ENCODE data around the gene COL5A1.

The COL5A1 gene

DNA sequence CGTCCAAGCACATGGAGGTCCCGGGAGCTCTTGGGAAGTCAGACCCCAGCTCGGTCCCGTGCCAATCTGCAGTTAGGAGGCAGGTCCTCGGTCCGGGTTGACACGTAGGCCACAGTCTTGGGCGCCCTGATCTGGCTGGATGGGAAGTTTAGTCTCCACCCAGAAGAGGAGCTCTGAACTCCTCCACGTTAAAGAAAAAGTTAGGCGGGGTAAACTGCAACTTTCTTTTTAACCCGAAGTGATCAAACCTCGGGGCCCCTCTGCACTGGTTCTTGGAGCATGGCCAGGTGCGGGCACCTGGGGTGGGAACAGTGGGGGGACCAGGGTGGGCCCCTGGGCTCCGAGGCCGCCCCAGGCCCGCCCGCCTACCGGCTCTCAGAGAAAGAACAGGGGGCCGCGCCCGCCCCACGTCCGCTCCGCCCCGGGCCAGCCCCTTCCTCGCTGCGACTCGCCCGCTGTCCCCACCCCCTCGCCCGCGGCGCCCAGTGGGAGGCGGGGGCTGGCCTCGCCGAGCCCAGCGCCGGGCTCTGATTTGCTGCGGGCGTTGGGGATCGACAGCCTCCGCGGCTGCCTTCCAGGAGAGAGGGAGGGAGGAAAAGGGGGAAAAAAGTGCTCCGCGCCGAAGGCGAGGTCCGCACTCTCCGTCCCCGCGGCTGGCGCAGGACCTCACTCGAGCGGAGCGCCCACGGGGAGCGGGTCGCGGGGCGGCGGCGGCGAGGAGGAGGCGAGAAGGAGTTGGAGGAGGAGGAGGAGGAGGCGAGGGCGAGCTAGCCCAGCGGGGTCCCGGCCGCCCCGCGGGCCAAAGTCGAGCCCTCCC is at the start of gene COL5A1:
Gene COL5A1, plus strand, starts transcription at position 631 of the 817 bp plus-strand sequence. CDS start 385 bp downstream, outside the sequence.
- Histone ChIP-seq H3K36me3 (ENCODE audit: control insufficient read depth, insufficient read depth, low read length) (no peaks in the 10 kb centered on the region), H3K27ac (no peak within 1 kb of the TSS), H2AFZ (peak within 1 kb of the TSS; percentile 79), H3K4me2 (ENCODE audit: low read length) (peak within 1 kb of the TSS; percentile 90), H3K9ac (no peak within 1 kb of the TSS), H3K4me1 (no peaks in the 10 kb centered on the region), H3K27me3 (ENCODE audit: control insufficient read depth, insufficient read depth, low read length) (no peaks in the 10 kb centered on the region), H3K4me3 (ENCODE audit: low read depth, low read length) (peak within 1 kb of the TSS; percentile 59), H3K9me3 (ENCODE audit: control insufficient read depth, low read length) (no peaks in the 10 kb centered on the region), H3K79me2 (no peaks in the 10 kb centered on the region)
- TF ChIP-seq, protein P1, sequence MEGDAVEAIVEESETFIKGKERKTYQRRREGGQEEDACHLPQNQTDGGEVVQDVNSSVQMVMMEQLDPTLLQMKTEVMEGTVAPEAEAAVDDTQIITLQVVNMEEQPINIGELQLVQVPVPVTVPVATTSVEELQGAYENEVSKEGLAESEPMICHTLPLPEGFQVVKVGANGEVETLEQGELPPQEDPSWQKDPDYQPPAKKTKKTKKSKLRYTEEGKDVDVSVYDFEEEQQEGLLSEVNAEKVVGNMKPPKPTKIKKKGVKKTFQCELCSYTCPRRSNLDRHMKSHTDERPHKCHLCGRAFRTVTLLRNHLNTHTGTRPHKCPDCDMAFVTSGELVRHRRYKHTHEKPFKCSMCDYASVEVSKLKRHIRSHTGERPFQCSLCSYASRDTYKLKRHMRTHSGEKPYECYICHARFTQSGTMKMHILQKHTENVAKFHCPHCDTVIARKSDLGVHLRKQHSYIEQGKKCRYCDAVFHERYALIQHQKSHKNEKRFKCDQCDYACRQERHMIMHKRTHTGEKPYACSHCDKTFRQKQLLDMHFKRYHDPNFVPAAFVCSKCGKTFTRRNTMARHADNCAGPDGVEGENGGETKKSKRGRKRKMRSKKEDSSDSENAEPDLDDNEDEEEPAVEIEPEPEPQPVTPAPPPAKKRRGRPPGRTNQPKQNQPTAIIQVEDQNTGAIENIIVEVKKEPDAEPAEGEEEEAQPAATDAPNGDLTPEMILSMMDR (IDR thresholded peaks at IDR 0.05): no peak

DNA sequence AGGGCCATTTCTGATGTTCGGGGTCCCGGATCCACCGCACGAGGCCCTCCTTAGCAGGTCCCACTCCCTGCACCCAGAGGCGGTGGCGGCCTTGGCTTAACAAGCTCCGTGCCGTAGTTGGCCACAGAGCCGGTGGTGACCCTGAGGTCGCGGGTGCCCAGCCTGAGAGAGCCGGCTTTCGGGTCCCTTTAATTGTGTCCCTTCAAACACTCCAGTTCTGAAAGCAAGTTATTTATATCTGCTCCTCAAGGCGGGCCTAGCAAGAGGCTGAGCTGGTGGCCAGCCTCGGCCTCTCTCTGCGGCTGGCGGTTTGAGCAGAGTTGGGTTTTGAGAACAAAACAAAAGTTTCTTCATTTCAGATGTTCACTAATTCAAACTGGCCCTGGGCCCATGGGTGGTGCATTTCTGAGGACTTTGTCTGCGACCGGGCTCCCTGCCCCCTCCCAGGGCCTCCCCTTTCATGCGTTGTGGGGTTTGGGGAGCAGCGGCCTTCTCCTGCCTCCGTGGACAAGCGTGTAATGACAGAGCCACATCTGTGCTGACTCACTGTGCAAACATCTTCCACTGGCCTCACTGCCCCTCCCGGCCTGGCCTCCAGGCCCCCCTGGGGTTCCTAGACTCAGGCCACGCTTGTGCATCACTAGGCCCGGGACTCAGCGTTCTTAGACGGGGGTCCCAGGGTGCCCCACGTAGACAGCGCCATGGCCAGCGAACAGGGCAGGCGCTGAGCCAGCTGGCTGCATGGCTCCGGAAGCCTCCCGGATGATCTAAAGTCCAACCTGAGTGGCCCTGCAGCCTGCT is 49.4 kb upstream of the COL5A1 start:
- no peak overlapping the region for H3K27ac ChIP-seq
- TF ChIP-seq, protein P1 (IDR thresholded peaks at IDR 0.05): no peak
- no peak overlapping the region for H3K4me2 ChIP-seq (ENCODE audit: low read length)
- H2AFZ ChIP-seq: no peak overlapping the region
- no peaks in the 10 kb centered on the region for H3K9me3 ChIP-seq (ENCODE audit: control insufficient read depth, low read length)
- no peak overlapping the region for H3K4me3 ChIP-seq (ENCODE audit: low read depth, low read length)
- H3K4me1 ChIP-seq: no peaks in the 10 kb centered on the region
- no peaks in the 10 kb centered on the region for H3K27me3 ChIP-seq (ENCODE audit: control insufficient read depth, insufficient read depth, low read length)
- no peaks in the 10 kb centered on the region for H3K79me2 ChIP-seq
- no peaks in the 10 kb centered on the region for H3K36me3 ChIP-seq (ENCODE audit: control insufficient read depth, insufficient read depth, low read length)
- no peak overlapping the region for H3K9ac ChIP-seq

DNA sequence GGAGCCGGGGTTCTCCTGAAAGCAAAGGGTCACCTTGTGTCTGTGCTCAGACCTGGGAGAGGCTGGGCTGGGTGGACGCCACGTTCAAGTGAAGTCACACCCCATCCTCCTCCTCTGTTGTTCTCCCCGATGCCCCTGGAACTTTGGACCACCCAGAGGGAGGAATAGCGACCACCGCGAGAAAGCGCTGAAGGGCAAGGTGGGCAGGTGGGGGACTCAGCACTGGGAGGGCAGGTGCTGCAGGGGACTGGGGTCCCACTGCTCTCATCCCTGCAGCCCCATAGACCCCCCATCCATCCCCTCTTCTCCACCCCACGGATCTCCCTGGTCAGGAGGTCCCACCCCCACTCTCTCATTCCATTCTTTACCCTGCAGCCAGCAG is 48.8 kb upstream of the COL5A1 start:
- Histone ChIP-seq H2AFZ (no peak overlapping the region), H3K4me1 (no peaks in the 10 kb centered on the region), H3K9me3 (ENCODE audit: control insufficient read depth, low read length) (no peaks in the 10 kb centered on the region), H3K4me3 (ENCODE audit: low read depth, low read length) (no peak overlapping the region), H3K27me3 (ENCODE audit: control insufficient read depth, insufficient read depth, low read length) (no peaks in the 10 kb centered on the region), H3K79me2 (no peaks in the 10 kb centered on the region), H3K36me3 (ENCODE audit: control insufficient read depth, insufficient read depth, low read length) (no peaks in the 10 kb centered on the region), H3K27ac (no peak overlapping the region), H3K9ac (no peak overlapping the region), H3K4me2 (ENCODE audit: low read length) (no peak overlapping the region)
- TF ChIP-seq, protein P1 (IDR thresholded peaks at IDR 0.05): no peak

DNA sequence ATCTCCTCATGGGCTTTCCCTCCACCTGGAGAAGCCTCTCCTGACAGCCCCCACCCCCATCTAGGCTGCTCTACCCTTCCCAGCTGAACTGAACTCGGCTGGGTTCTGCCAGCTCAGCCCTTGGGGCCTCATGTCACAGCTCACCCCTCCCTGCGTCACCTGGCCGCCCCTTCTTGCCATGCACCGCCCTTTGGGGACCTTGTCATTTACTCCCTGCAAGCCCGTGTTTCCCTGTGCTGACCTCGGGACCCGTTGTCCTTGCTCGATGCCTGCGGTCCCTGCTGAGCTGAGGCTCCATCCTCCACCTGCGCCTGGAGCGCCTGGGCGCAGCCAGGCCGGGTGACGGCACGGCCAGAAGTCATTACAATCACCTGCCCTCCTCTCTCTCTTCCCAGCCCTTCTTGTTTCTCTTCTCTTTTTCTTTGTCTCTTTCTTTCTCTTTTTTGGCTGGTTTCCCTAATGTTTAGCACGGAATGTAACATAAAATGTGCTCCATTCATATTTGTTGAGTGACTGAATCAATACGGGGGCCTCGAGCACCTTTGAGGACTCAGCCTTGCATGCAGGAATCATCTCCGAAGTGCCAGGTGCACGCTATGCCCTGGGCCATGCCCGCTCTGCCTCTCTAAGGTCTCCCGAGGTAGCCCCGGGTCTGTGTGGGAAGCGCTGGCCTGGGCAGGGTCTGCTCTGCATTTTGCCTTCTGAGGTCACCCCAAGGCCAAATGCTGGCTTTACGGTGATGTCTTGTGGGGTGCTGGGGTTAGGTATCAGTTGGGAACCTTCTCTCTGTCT is 48.1 kb upstream of the COL5A1 start:
- TF ChIP-seq, protein P1 (IDR thresholded peaks at IDR 0.05): no peak
- Histone ChIP-seq H3K9me3 (ENCODE audit: control insufficient read depth, low read length) (no peaks in the 10 kb centered on the region), H3K9ac (no peak overlapping the region), H3K4me3 (ENCODE audit: low read depth, low read length) (no peak overlapping the region), H3K27ac (no peak overlapping the region), H3K4me1 (no peaks in the 10 kb centered on the region), H3K27me3 (ENCODE audit: control insufficient read depth, insufficient read depth, low read length) (no peaks in the 10 kb centered on the region), H3K79me2 (no peaks in the 10 kb centered on the region), H2AFZ (no peak overlapping the region), H3K4me2 (ENCODE audit: low read length) (no peak overlapping the region), H3K36me3 (ENCODE audit: control insufficient read depth, insufficient read depth, low read length) (no peaks in the 10 kb centered on the region)
